ENCODE data around the gene COL4A1.

The COL4A1 gene

DNA sequence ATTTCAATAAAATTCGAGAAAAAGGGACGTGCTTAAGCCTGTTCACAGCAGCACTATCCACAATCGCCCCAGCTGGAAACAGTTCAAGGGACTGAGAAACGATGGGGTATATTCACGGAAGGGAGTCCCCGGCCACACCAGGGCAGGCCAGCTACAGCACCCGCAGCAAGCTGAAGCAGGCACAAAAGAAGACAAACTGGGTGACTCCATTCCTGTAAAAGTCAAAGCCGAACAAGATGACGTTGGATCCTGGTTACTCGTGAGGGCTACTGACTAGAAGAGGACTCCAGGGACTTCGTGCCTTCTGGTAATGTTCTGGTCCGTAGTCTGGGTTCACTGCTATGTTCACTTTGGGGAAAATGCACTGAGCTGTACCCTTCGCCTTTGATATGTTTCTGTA, 57.6 kb downstream of the COL4A1 start:
- DNase-seq (ENCODE audit: low read depth in 2 of 2), result peak in 1 of 2 donors; percentile 55
- H3K4me3 ChIP-seq (replicated peaks in 1 of 2; ENCODE audit: low read depth in 2 of 2, low read length in 2 of 2), result no peak overlapping the region
- TF ChIP-seq, protein P1, sequence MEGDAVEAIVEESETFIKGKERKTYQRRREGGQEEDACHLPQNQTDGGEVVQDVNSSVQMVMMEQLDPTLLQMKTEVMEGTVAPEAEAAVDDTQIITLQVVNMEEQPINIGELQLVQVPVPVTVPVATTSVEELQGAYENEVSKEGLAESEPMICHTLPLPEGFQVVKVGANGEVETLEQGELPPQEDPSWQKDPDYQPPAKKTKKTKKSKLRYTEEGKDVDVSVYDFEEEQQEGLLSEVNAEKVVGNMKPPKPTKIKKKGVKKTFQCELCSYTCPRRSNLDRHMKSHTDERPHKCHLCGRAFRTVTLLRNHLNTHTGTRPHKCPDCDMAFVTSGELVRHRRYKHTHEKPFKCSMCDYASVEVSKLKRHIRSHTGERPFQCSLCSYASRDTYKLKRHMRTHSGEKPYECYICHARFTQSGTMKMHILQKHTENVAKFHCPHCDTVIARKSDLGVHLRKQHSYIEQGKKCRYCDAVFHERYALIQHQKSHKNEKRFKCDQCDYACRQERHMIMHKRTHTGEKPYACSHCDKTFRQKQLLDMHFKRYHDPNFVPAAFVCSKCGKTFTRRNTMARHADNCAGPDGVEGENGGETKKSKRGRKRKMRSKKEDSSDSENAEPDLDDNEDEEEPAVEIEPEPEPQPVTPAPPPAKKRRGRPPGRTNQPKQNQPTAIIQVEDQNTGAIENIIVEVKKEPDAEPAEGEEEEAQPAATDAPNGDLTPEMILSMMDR (IDR thresholded peaks at IDR 0.05; ENCODE audit: low read depth, low read length), result no peak

DNA sequence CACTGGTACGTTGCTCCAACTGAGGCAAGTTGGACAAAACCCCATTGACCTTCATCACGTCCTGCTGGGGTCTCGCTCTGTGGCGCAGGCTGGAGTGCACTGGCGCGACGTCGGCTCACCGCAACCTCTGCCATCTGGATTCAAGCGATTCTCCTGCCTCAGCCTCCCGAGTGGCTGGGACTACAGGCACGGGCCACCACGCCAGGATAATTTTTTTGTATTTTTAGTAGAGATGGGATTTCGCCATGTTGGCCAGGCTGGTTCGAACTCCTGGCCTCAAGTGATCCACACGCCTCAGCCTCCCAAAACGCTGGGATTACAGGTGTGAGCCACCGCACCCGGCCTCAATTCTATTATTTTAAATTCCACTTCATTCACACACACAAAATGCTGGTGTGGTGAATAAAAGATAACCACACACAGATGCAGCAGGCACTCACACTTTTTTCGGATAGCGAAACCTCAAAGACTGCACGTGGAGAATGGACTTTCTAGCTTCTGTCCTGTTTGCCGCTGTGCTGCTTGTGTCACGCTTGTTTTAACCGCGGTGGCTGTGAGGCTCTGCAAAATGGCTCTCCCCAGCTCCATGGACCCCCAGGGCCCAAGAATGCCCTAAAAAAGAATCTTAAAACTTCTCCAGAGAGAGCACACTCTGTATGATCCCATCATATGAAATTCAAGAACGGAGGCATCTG, 58.4 kb downstream of the COL4A1 start:
- no peak overlapping the region for H3K4me3 ChIP-seq (replicated peaks in 1 of 2; ENCODE audit: low read depth in 2 of 2, low read length in 2 of 2)
- DNase-seq (ENCODE audit: low read depth in 2 of 2), result no peak
- TF ChIP-seq, protein P1 (IDR thresholded peaks at IDR 0.05; ENCODE audit: low read depth, low read length), result no peak

DNA sequence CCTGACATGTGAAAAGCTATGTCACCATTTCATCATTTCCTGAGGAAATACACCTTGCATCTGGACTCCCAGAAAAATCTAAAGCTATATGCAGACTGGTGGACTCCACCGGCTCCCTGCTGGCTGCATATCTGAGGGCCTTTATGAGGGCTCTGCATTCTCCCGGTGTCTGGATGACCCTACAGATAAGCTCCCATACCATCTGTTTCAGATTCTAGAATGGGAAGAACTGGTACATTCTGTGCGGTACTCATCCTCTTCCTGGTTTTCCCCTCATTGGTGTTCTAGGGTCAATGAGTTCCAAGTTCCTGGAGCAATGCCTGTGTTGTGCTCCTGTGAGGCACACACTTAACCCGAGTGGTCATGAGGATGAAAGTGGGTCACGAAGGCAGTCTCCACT, 60.4 kb downstream of the COL4A1 start:
- TF ChIP-seq, protein P1 (IDR thresholded peaks at IDR 0.05; ENCODE audit: low read depth, low read length), result no peak
- no peak overlapping the region for H3K4me3 ChIP-seq (replicated peaks in 1 of 2; ENCODE audit: low read depth in 2 of 2, low read length in 2 of 2)
- DNase-seq (ENCODE audit: low read depth in 2 of 2), result no peak

DNA sequence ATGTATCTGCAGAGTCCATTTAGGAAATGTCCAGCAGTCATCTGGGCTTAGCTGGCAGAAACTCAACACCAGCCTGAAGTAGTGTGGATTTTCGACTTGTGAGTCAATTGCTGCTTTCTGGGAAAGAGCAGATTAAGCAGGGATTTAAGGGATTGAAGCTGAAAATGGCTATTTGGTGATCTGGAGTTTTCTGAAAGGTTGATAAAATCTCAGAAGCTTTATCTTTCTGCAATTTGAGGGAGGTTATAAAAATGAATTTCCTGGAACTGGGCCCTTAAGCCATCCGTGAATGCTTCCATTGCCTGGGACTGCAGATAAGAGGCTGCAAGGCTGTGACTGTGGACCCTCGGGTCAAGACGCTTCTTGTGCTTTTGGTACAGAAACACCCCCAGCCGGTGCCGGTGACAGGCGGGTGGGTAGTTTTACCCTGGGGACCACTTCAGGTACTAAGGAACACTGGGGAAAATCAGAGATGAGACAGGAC, 61.5 kb downstream of the COL4A1 start:
- TF ChIP-seq, protein P1 (IDR thresholded peaks at IDR 0.05; ENCODE audit: low read depth, low read length), result no peak
- H3K4me3 ChIP-seq (replicated peaks in 1 of 2; ENCODE audit: low read depth in 2 of 2, low read length in 2 of 2), result no peak overlapping the region
- DNase-seq (ENCODE audit: low read depth in 2 of 2), result peak; percentile 59 to 76

DNA sequence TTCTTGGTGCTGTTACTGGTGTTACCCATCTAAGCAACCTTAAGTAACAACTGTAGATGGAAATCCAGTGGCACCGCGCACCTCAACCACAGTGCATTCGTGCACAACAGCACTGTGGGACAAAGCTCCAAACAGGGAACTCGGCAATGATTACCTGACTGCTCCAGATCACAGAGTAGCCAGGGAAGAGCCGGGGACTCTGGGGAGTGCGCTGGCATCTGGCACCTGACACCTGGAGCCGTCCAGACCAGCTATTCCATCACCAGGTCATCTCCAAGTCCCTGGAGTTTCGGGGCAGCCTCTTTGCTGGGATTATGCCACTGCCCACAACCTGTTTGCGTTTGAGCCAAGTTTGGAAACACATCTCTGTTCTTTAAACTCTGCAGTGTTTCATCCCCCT, 62.0 kb downstream of the COL4A1 start:
- no peak for DNase-seq (ENCODE audit: low read depth in 2 of 2)
- no peak overlapping the region for H3K4me3 ChIP-seq (replicated peaks in 1 of 2; ENCODE audit: low read depth in 2 of 2, low read length in 2 of 2)
- TF ChIP-seq, protein P1 (IDR thresholded peaks at IDR 0.05; ENCODE audit: low read depth, low read length), result no peak

DNA sequence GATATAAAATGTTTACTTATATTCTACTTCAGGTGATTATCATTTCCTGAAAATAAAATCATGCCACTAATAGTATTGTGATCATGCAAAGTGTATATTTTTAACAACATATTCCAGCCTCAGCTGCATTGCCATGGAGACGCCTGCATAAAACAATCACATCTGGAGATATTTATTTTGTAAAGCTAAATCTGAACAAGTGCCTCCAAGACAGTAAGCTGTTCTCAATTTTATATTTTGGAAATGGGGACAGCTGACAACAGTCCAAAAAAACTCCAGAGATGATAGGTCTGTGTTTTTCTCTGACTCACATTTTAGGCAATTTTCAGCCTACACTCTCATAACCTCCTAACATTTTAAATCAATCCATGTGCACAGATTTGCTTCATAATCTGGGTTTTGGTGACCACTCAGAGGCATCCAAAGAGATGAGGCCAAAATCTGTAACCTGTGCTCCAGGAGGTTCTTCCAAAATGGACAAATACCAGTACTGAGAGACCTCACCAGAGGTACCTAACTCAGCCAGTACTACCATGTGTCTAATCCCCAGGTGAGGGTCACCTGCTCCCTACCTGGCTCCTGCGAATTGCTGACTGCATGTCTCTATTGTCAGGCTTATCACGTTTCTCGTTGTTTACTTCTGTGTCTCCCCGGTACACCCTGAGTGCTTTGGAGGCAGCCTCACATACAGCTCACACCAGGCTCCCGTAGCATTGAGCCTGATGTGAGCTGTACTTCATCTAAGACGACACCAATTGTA, 62.7 kb downstream of the COL4A1 start:
- TF ChIP-seq, protein P1 (IDR thresholded peaks at IDR 0.05; ENCODE audit: low read depth, low read length), result no peak
- peak in 1 of 2 donors; percentile 49 for DNase-seq (ENCODE audit: low read depth in 2 of 2)
- no peak overlapping the region for H3K4me3 ChIP-seq (replicated peaks in 1 of 2; ENCODE audit: low read depth in 2 of 2, low read length in 2 of 2)
